ENCODE measurements around the gene PLD6. TPM values are rescaled to one million over a fixed set of nuclear protein-coding genes. Genes with fewer than 3 reads are reported as not detected.

The PLD6 gene
- total RNA-seq, 2 experiments from 2014 or later, result 19.4 to 19.5 TPM

GRCh38 chr17:17179371-17179827 is 26.7 kb downstream of the PLD6 start:
- peaks cover 69% of the 10 kb centered on the region for H3K4me1 Mint-ChIP-seq
- H3K4me3 Mint-ChIP-seq, result peak overlapping the region; percentile 61
- peaks cover 47% of the 10 kb centered on the region for H3K36me3 Mint-ChIP-seq
- DNase-seq, result no peak
- H3K9me3 Mint-ChIP-seq, result no peaks in the 10 kb centered on the region
- peak overlapping the region; percentile 95 for H3K27ac Mint-ChIP-seq
- no peaks in the 10 kb centered on the region for H3K27me3 Mint-ChIP-seq

DNA sequence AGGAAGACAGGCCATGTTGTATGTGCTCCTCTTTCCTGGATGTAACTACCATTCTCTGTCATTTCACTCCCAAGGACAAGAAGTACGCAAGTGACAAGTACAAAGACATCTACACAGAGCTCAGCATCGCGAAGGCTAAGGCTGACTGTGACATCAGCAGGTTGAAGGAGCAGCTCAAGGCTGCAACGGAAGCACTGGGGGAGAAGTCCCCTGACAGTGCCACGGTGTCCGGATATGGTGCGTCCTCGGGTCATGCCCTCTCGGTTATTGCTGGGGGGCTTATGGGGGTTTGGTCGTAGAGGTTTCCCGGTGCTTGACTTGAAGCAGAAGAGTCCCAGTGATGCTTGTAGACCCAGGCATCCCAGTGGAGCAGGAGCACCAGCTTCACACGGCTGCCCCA is 29.0 kb downstream of the PLD6 start:
- no peak overlapping the region for H3K4me3 Mint-ChIP-seq

GRCh38 chr17:17176341-17176740 is 29.8 kb downstream of the PLD6 start:
- no peak for DNase-seq
- Mint-ChIP-seq H3K4me3 (no peak overlapping the region), H3K27ac (peak overlapping the region; percentile 39), H3K36me3 (peaks cover 34% of the 10 kb centered on the region), H3K27me3 (no peaks in the 10 kb centered on the region), H3K9me3 (no peaks in the 10 kb centered on the region), H3K4me1 (peaks cover 42% of the 10 kb centered on the region)

More for the DNA sequence above, 29.0 kb downstream of the PLD6 start:
- Mint-ChIP-seq H3K36me3 (peaks cover 39% of the 10 kb centered on the region), H3K27me3 (no peaks in the 10 kb centered on the region), H3K27ac (peak overlapping the region; percentile 49), H3K9me3 (no peaks in the 10 kb centered on the region), H3K4me1 (peaks cover 50% of the 10 kb centered on the region)
- DNase-seq, result no peak

- peaks cover 30% of the 10 kb centered on the region for H3K36me3 Mint-ChIP-seq
- no peak overlapping the region for H3K4me3 Mint-ChIP-seq
- no peaks in the 10 kb centered on the region for H3K27me3 Mint-ChIP-seq
- H3K27ac Mint-ChIP-seq, result peak overlapping the region; percentile 39
- no peak for DNase-seq
- peaks cover 39% of the 10 kb centered on the region for H3K4me1 Mint-ChIP-seq
- H3K9me3 Mint-ChIP-seq, result no peaks in the 10 kb centered on the region
Observed at GRCh38 chr17:17175917-17176316, 30.2 kb downstream of the PLD6 start.

DNA sequence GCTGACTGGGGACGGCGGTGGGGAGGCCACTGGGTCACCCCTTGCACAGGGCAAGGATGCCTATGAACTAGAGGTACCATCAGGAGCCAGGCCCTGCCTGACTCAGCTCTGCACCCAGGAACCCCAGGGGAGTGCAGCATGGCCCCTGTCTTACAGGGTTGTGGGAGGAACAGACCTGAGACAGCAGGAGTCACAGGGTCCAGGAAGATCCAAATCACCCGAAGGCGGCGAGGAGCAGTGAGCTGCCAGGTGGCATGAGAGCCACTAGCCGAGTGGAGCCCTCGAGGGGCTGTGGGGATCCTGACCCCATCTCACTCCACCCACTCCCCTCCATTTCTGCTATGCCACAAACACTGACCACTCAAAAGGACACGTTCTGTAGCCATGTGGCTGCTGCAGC is 30.8 kb downstream of the PLD6 start:
- H3K4me1 Mint-ChIP-seq, result peaks cover 33% of the 10 kb centered on the region
- no peaks in the 10 kb centered on the region for H3K27me3 Mint-ChIP-seq
- H3K36me3 Mint-ChIP-seq, result peaks cover 25% of the 10 kb centered on the region
- DNase-seq, result no peak
- H3K4me3 Mint-ChIP-seq, result no peak overlapping the region
- H3K27ac Mint-ChIP-seq, result no peak overlapping the region
- no peaks in the 10 kb centered on the region for H3K9me3 Mint-ChIP-seq

DNA sequence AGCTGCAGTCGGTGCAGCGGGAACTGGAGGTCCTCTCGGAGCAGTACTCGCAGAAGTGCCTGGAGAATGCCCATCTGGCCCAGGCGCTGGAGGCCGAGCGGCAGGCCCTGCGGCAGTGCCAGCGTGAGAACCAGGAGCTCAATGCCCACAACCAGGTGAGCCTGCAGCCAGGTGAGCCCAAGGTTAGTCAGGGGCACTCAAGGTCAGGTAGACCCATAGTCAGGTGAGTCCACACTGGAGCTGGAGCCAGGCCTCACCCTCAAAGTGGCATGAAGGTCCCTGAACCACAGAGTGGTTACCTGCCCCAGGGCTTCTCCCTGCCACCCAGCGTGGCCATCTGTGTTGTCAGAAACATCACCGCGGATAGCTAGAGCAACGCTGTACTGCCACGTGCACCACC is 32.2 kb downstream of the PLD6 start:
- peaks cover 22% of the 10 kb centered on the region for H3K4me1 Mint-ChIP-seq
- no peak for DNase-seq
- H3K4me3 Mint-ChIP-seq, result no peak overlapping the region
- no peaks in the 10 kb centered on the region for H3K27me3 Mint-ChIP-seq
- H3K36me3 Mint-ChIP-seq, result peaks cover 17% of the 10 kb centered on the region
- H3K27ac Mint-ChIP-seq, result no peak overlapping the region
- no peaks in the 10 kb centered on the region for H3K9me3 Mint-ChIP-seq

- no peaks in the 10 kb centered on the region for H3K27me3 Mint-ChIP-seq
- no peak overlapping the region for H3K4me3 Mint-ChIP-seq
- H3K27ac Mint-ChIP-seq, result no peak overlapping the region
- H3K4me1 Mint-ChIP-seq, result peaks cover 16% of the 10 kb centered on the region
- peaks cover 15% of the 10 kb centered on the region for H3K36me3 Mint-ChIP-seq
- no peak for DNase-seq
- no peaks in the 10 kb centered on the region for H3K9me3 Mint-ChIP-seq
Observed at GRCh38 chr17:17172990-17173389, 33.1 kb downstream of the PLD6 start.

DNA sequence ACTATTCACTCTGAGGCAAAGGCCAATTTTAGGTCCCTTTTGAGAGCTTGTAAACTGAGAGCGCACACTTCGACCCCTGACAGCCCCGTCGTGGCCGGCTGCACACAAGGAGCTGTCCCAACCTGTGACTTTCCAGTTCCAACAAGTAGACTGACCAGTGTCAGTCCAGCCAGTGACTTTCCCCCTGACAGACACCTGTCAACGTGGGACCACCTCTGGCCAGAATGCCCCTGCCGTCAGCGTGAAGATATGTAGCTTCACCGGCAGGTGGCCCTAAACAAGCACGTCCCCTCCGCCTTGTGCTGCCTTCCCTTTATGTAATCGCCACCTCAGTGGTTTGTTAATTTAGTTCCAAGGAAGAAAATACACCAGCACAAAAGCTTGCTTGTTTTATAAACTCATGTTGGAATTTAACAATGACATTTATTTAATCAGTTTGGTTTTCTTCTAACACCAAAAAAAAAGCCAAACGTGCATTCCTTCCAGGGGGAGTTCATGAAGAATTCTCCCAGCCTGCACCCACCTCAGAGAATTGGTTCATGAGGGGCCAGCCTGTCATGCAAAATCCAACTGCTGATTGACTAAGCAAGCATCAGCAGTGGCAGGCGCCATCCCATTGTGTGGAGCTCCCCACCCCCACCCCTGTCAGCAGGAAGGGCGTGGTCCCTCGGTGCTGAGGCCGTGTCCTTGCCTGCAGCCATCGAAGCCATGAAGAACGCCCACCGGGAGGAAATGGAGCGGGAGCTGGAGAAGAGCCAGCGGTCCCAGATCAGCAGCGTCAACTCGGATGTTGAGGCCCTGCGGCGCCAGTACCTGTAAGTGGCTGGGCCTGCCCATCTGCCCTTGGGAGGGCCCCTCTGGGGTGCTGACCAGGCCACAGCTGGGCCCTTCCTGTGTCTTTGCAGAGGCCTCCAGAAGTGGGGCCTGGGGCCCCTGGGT is 33.9 kb downstream of the PLD6 start:
- Mint-ChIP-seq H3K4me3 (no peak overlapping the region), H3K27ac (no peak overlapping the region), H3K36me3 (peaks cover 13% of the 10 kb centered on the region), H3K27me3 (no peaks in the 10 kb centered on the region), H3K4me1 (peaks cover 11% of the 10 kb centered on the region), H3K9me3 (no peaks in the 10 kb centered on the region)
- no peak for DNase-seq

DNA sequence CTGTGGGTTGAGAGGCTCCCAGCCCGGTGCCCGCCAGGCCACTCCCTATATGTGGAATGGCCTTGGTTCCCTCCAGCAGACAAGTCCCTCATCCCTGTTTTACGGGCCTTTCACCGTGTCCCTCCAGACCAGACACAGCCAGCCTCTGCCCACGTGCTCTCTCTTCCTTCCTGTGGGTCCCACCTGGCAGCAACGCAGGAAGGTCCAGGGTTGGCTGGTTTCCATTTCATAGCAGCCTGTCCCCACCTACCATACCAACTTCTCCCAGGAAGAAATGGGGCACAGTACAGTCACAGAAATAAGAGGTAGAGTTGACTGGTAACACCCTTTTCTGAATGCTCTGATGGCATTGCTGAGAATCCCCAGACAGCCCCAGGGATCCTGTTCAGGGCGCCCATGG is 34.9 kb downstream of the PLD6 start:
- H3K9me3 Mint-ChIP-seq, result no peaks in the 10 kb centered on the region
- H3K27ac Mint-ChIP-seq, result no peak overlapping the region
- DNase-seq, result no peak
- no peaks in the 10 kb centered on the region for H3K27me3 Mint-ChIP-seq
- peaks cover 10% of the 10 kb centered on the region for H3K36me3 Mint-ChIP-seq
- no peak overlapping the region for H3K4me3 Mint-ChIP-seq
- peaks cover 4% of the 10 kb centered on the region for H3K4me1 Mint-ChIP-seq

GRCh38 chr17:17170346-17170985 is 35.7 kb downstream of the PLD6 start:
- no peak for DNase-seq
- no peaks in the 10 kb centered on the region for H3K27me3 Mint-ChIP-seq
- H3K4me3 Mint-ChIP-seq, result no peak overlapping the region
- H3K9me3 Mint-ChIP-seq, result no peaks in the 10 kb centered on the region
- H3K27ac Mint-ChIP-seq, result no peak overlapping the region
- H3K36me3 Mint-ChIP-seq, result peaks cover 10% of the 10 kb centered on the region
- no peaks in the 10 kb centered on the region for H3K4me1 Mint-ChIP-seq

DNA sequence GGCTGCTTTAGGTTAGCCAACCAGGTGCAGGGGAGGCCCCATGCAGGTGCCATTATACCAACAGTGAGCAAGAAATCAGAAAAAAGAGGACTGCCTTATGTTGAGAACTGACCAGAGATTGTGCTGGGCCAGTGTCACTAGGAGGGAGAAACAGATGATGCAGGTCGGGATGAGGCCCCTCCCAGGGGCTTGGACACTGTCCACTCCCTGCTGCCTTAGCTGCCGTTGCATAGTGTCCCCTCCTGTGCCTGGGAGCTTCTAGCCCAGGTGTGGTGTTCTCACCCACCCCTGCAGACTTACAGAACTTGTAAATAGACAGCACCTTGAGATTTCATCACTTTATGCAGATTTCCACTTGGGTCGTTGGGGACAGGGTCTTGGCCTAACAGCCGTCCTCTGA is 36.7 kb downstream of the PLD6 start:
- no peak overlapping the region for H3K27ac Mint-ChIP-seq
- no peaks in the 10 kb centered on the region for H3K27me3 Mint-ChIP-seq
- H3K36me3 Mint-ChIP-seq, result peaks cover 14% of the 10 kb centered on the region

DNA sequence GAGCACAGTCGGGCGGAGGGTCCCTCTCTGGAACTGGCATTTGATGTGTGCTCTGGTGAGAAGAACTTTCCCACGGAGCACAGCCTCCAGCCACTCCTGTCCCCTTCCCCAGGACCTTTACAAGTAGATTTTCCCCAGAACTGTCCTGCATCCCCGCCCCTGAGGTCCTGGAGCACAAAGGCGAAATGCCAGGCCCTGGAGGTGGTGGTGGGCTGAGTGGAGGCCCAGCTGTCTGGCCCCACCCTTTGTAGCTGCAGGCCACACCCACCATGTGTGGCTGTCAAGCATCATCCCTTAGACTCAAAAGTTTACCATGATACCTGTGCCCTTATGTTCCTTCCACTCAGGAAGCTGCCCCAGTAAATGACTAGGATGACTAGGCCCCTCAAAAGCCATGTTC is 37.7 kb downstream of the PLD6 start:
- Mint-ChIP-seq H3K27me3 (no peaks in the 10 kb centered on the region), H3K9me3 (no peaks in the 10 kb centered on the region), H3K4me1 (no peaks in the 10 kb centered on the region), H3K36me3 (peaks cover 14% of the 10 kb centered on the region), H3K27ac (no peak overlapping the region), H3K4me3 (no peak overlapping the region)
- DNase-seq, result no peak

More for the DNA sequence above, 36.7 kb downstream of the PLD6 start:
- Mint-ChIP-seq H3K4me3 (no peak overlapping the region), H3K4me1 (no peaks in the 10 kb centered on the region), H3K9me3 (no peaks in the 10 kb centered on the region)
- DNase-seq, result no peak

- Mint-ChIP-seq H3K27ac (no peak overlapping the region), H3K4me1 (no peaks in the 10 kb centered on the region), H3K4me3 (no peak overlapping the region), H3K36me3 (peaks cover 14% of the 10 kb centered on the region), H3K9me3 (no peaks in the 10 kb centered on the region), H3K27me3 (no peaks in the 10 kb centered on the region)
- no peak for DNase-seq
Observed at GRCh38 chr17:17167986-17168385, 38.1 kb downstream of the PLD6 start.

GRCh38 chr17:17167356-17167755 is 38.8 kb downstream of the PLD6 start:
- no peak for DNase-seq
- Mint-ChIP-seq H3K9me3 (no peaks in the 10 kb centered on the region), H3K27me3 (no peaks in the 10 kb centered on the region), H3K4me1 (no peaks in the 10 kb centered on the region), H3K4me3 (no peak overlapping the region), H3K36me3 (peaks cover 12% of the 10 kb centered on the region), H3K27ac (no peak overlapping the region)

- no peak overlapping the region for H3K27ac Mint-ChIP-seq
- H3K4me3 Mint-ChIP-seq, result no peak overlapping the region
- DNase-seq, result no peak
- H3K9me3 Mint-ChIP-seq, result no peaks in the 10 kb centered on the region
- peaks cover 12% of the 10 kb centered on the region for H3K36me3 Mint-ChIP-seq
- H3K4me1 Mint-ChIP-seq, result no peaks in the 10 kb centered on the region
- no peaks in the 10 kb centered on the region for H3K27me3 Mint-ChIP-seq
Observed at GRCh38 chr17:17166446-17166845, 39.7 kb downstream of the PLD6 start.

Measured in activated naive CD8-positive, alpha-beta T cell treated with anti-CD3 and anti-CD28 coated beads for 36 hours (primary cell).